K562 (cell line): ENCODE data around the gene SMOC2. TPM values are rescaled to one million over a fixed set of nuclear protein-coding genes. Genes with fewer than 3 reads are reported as not detected.

Experiments
- ATAC-seq: fragments of 200-7000 bp; cut with Tn5 transposase; 3 replicates; pipeline ENCODE4 v1.9.1; 2020; ENCODE audit warnings: moderate library complexity
- BruUV-seq: library from RNA; stranded (reverse); fragments of 400-500 nt; replicated peaks from 2 replicates; lab custom pipeline; 2021; lab: Mats Ljungman, UMichigan
- CTCF ChIA-PET: fragments of 300-600 bp; formaldehyde crosslinking; extraction: SDS; loops from one replicate; lab custom pipeline; 2021; ENCODE audit warnings: low intra/inter-chr PET ratio; lab: Yijun Ruan, JAX
- POLR2A ChIA-PET: fragments of 300-600, 350-650 bp; sonication (Branson Sonifier 250); formaldehyde crosslinking; extraction: SDS; loops from one replicate; lab custom pipeline; 2021; ENCODE audit warnings: antibody characterized with exemption, inconsistent platforms; lab: Yijun Ruan, JAX
- DNase-seq, 4 experiments: peaks; one replicate each; pipeline versions ENCODE4 v3.0.0 to v3.0.0-alpha.2; 2011 to 2018; ENCODE audit warnings: low spot score in 3 of 4, mixed read lengths in 3 of 4; ENCODE audit errors: extremely low read depth in 1 of 4
- FAIRE-seq: peaks from 2 replicates; lab custom pipeline; 2011; peaks lifted over from hg19 to GRCh38; lab: Jason Lieb, UNC
- H2AFZ ChIP-seq: 2 replicates; pipeline ENCODE4 v1.6.0; 2011; ENCODE audit warnings: low read depth, low read length, control low read depth, inconsistent platforms
- H3K27ac ChIP-seq: fragments of 200-600 bp; 3 replicates; pipeline ENCODE4 v1.8.0; 2011; ENCODE audit warnings: low read depth, mild to moderate bottlenecking, control low read depth, inconsistent platforms, low read length, moderate library complexity, mixed read lengths; ENCODE audit errors: extremely low read depth
- H3K27me3 ChIP-seq, 2 experiments: fragments of 300-600 bp in 1 of 2; 2 replicates in 1 of 2; 3 replicates in 1 of 2; pipeline versions ENCODE4 v1.6.0 to v1.8.0; 2011; ENCODE audit warnings: inconsistent platforms in 2 of 2, low read length in 2 of 2, mild to moderate bottlenecking in 1 of 2, mixed read lengths in 1 of 2, moderate library complexity in 1 of 2; ENCODE audit not compliant: control insufficient read depth in 2 of 2, insufficient read depth in 2 of 2
- H3K36me3 ChIP-seq: fragments of 300-600 bp; 3 replicates; pipeline ENCODE4 v1.8.0; 2011; ENCODE audit warnings: mild to moderate bottlenecking, low read length, inconsistent platforms; ENCODE audit not compliant: control insufficient read depth, insufficient read depth
- H3K4me1 ChIP-seq, 2 experiments: fragments of 200-600 bp in 1 of 2; replicated peaks in 1 of 2; 2 replicates in 1 of 2; 3 replicates in 1 of 2; pipeline versions ENCODE4 v1.5.1 to v1.8.0; 2011; ENCODE audit warnings: inconsistent platforms in 2 of 2, low read length in 2 of 2, mild to moderate bottlenecking in 1 of 2, mixed read lengths in 1 of 2, moderate library complexity in 1 of 2; ENCODE audit not compliant: control insufficient read depth in 2 of 2, insufficient read depth in 2 of 2
- H3K4me2 ChIP-seq: 2 replicates; pipeline ENCODE4 v1.6.1; 2011; ENCODE audit warnings: low read length, control low read depth, inconsistent platforms, mixed read lengths; ENCODE audit not compliant: insufficient read depth
- H3K4me3 ChIP-seq: fragments of 200-600 bp; sonication (generic), shearing (Covaris generic); 2 replicates; pipeline ENCODE4 v1.5.1; 2016; ENCODE audit warnings: control low read depth, inconsistent platforms
- H3K79me2 ChIP-seq: fragments of 200-600 bp; 3 replicates; pipeline ENCODE4 v1.8.0; 2011; ENCODE audit warnings: low read length, inconsistent platforms; ENCODE audit not compliant: control insufficient read depth, insufficient read depth
- H3K9ac ChIP-seq, 2 experiments: 2 replicates each; pipeline versions ENCODE4 v1.6.0 to v1.6.1; 2011; ENCODE audit warnings: low read depth in 2 of 2, low read length in 2 of 2, control low read depth in 1 of 2, inconsistent platforms in 1 of 2, mild to moderate bottlenecking in 1 of 2, mixed read lengths in 1 of 2; ENCODE audit not compliant: insufficient read depth in 1 of 2
- H3K9me1 ChIP-seq: one replicate; pipeline ENCODE4 v1.6.0; 2011; ENCODE audit warnings: inconsistent platforms, mild to moderate bottlenecking, low read length, moderate library complexity; ENCODE audit not compliant: control insufficient read depth, insufficient read depth
- H3K9me3 ChIP-seq: replicated peaks from 2 replicates; pipeline ENCODE4 v1.5.1; 2011; ENCODE audit warnings: low read depth, low read length, inconsistent platforms; ENCODE audit not compliant: control insufficient read depth, insufficient read depth
- H4K20me1 ChIP-seq: replicated peaks from 2 replicates; pipeline ENCODE4 v1.6.1; 2011; ENCODE audit warnings: low read length, inconsistent platforms, mixed read lengths; ENCODE audit not compliant: control insufficient read depth, insufficient read depth
- ARID1B ChIP-seq: fragments of 450-650 bp; IDR thresholded peaks from 2 replicates; pipeline ENCODE4 v1.6.1; 2016; ENCODE audit warnings: antibody characterized with exemption, mild to moderate bottlenecking, inconsistent platforms
- MBD2 ChIP-seq: sonication (generic); IDR thresholded peaks from 2 replicates; pipeline ENCODE4 v1.6.1; 2016; ENCODE audit warnings: low read depth, borderline replicate concordance
- MTA3 ChIP-seq: fragments of 450-650 bp; formaldehyde crosslinking; IDR thresholded peaks from 2 replicates; pipeline ENCODE4 v1.6.1; 2017; ENCODE audit warnings: mild to moderate bottlenecking, borderline replicate concordance
- POLR2AphosphoS2 ChIP-seq: IDR thresholded peaks from 2 replicates; pipeline ENCODE4 v1.6.1; 2012; ENCODE audit warnings: low read length, improper control_type of control experiment
- SAFB ChIP-seq: fragments of 200-400 bp; formaldehyde crosslinking; IDR thresholded peaks from 2 replicates; pipeline ENCODE4 v1.6.1; 2017; ENCODE audit warnings: low read depth, low read length, borderline replicate concordance
- ZNF124 ChIP-seq: sonication (generic); formaldehyde crosslinking; IDR thresholded peaks from 2 replicates; pipeline ENCODE4 v1.8.1; 2022; ENCODE audit warnings: missing genetic modification reagents
- ZNF77 ChIP-seq: fragments of 250-450 bp; sonication (Bioruptor Pico); IDR thresholded peaks from 2 replicates; pipeline ENCODE4 v1.5.0; 2020
- WGBS: fragments of 100-300 bp; shearing (Covaris generic); methylation state at CpG from one replicate; pipeline ENCODE4 v1.1.6; 2016; ENCODE audit warnings: low coverage, mixed read lengths; ENCODE audit not compliant: insufficient coverage; ENCODE audit errors: missing lambda C conversion rate; 5-methylcytosine and 5-hydroxymethylcytosine counted together
- in situ Hi-C: fragments of 300-500 bp; cut with MboI; formaldehyde crosslinking; loops from 4 replicates; pipeline ENCODE4 v1.15.0; 2018; ENCODE audit warnings: inconsistent platforms, mixed read lengths
- intact Hi-C: fragments of 100-400 bp; cut with micrococcal nuclease; formaldehyde crosslinking; loops from 2 replicates; pipeline ENCODE4 v1.14.2; 2022
- polyA plus RNA-seq, 8 experiments: library from polyadenylated mRNA; depleted of rRNA in 4 of 8; stranded (reverse) in 5 of 8; unstranded in 3 of 8; fragments of >200 nt; fragmentation: Nextera tagmentation in 2 of 8; fragmentation: Illumina TruSeq in 1 of 8; extraction: Ambion mirVana in 2 of 8; extraction: Trizol in 1 of 8; gene quantifications; 2 replicates each; pipeline versions ENCODE4 v1.2.1 to v1.2.3, GENCODE V29; 2011 to 2014; ENCODE audit warnings: inconsistent platforms in 1 of 8, missing spikeins in 1 of 8
- total RNA-seq, 7 experiments: library from RNA; depleted of rRNA in 6 of 7; stranded (reverse); fragments of >200 nt in 6 of 7; fragmentation: Illumina TruSeq in 2 of 7; extraction: Trizol in 2 of 7; gene quantifications; 2 replicates each; pipeline versions ENCODE4 v1.2.1 to v1.2.3, GENCODE V29; 2011 to 2021; ENCODE audit warnings: low replicate concordance in 1 of 7
- TF ChIP-seq, protein P1 (sequence below): fragments of 450-650 bp; IDR thresholded peaks from 2 replicates; pipeline ENCODE4 v1.6.1; 2018; ENCODE audit warnings: mild to moderate bottlenecking, low read depth; ENCODE audit not compliant: partially characterized antibody
- TF ChIP-seq, protein P2 (sequence below): sonication (generic); formaldehyde crosslinking; IDR thresholded peaks from 2 replicates; pipeline ENCODE4 v1.8.0; 2023; ENCODE audit warnings: mild to moderate bottlenecking, missing genetic modification reagents

Gene SMOC2
- total and polyA plus RNA-seq, 9 of the 15 experiments (the other 6 are each of a cell fraction or from before 2014, with no cell fraction given) = 0.45 to 2.3 (median 1.1) TPM

DNA sequence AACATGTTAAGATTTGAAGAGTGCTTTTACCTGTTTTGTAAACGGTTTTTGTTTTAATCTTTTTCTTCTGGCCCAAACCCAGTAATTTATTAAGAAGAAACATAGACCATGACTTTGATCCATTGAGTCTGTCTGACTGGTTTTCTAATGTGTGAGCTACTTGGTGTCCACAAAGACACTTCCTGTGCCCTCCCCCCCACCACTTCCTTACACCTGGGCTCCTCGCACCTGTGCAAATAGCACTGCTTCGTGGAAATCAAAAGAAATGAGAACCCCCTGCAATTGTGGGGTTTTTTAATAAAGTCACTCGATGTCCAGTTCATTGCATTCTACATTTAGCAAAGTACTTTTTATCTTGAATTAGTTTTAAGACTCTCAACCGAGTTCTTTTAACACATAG lies 65.5 kb downstream of the SMOC2 start:
- FAIRE-seq (no peak), DNase-seq (no peak), ATAC-seq (no peak)
- intact Hi-C loops (no loop called here), in situ Hi-C loops (no loop called here)
- Histone ChIP-seq H3K27me3 (peaks cover 0 to 31% of the 10 kb centered on the region in 2 experiments; a peak in 4 of 5 replicates), H4K20me1 (0 out of 2 replicates have a peak, but pooled peaks cover 2% of the 10 kb centered on the region), H3K4me2 (no peak overlapping the region), H3K9me1 (peaks cover 3% of the 10 kb centered on the region), H3K9ac (no peak overlapping the region), H3K79me2 (no peaks in the 10 kb centered on the region), H3K9me3 (no peaks in the 10 kb centered on the region), H3K4me1 (no peaks in the 10 kb centered on the region; a peak in 1 of 5 replicates), H3K4me3 (no peak overlapping the region), H3K36me3 (no peaks in the 10 kb centered on the region), H2AFZ (no peak overlapping the region), H3K27ac (no peak overlapping the region)
- 15% methylated on average over 5 of the region's 5 CpGs for WGBS
- BruUV-seq = no TSS peak
- CTCF ChIA-PET = no interaction called here
- POLR2A ChIA-PET = no interaction called here
- TF ChIP-seq, protein P1, sequence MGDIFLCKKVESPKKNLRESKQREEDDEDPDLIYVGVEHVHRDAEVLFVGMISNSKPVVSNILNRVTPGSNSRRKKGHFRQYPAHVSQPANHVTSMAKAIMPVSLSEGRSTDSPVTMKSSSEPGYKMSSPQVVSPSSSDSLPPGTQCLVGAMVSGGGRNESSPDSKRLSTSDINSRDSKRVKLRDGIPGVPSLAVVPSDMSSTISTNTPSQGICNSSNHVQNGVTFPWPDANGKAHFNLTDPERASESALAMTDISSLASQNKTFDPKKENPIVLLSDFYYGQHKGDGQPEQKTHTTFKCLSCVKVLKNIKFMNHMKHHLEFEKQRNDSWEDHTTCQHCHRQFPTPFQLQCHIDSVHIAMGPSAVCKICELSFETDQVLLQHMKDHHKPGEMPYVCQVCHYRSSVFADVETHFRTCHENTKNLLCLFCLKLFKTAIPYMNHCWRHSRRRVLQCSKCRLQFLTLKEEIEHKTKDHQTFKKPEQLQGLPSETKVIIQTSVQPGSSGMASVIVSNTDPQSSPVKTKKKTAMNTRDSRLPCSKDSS = no peak

DNA sequence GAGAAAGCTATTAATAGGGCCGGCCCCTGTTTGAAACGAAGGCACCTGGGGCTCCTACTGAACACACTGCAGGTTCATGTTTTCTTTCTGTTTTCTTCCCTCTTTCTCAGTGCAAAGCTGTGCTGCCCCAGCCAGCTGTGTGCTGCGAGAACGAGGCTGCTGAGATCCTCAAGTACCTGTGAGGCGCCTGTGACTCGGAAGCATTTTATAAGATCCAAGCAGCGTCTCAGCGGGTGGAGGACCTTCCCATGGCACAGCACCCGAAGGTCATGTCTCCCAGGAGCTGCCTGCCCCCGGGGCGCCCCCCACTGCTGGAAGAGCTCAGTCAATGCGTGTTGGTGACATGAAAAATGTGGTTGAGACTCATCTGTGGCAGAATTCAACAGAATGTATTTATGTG lies 66.3 kb downstream of the SMOC2 start:
- H3K4me2 ChIP-seq = no peak overlapping the region
- no peak for DNase-seq
- no peak overlapping the region for H2AFZ ChIP-seq
- no peaks in the 10 kb centered on the region; a peak in 1 of 5 replicates for H3K4me1 ChIP-seq
- no peak for ATAC-seq
- no peaks in the 10 kb centered on the region for H3K9me3 ChIP-seq
- no peak overlapping the region; a peak in 1 of 4 replicates for H3K9ac ChIP-seq
- no peak overlapping the region for H3K4me3 ChIP-seq
- H3K9me1 ChIP-seq = no peaks in the 10 kb centered on the region
- no peaks in the 10 kb centered on the region for H3K79me2 ChIP-seq
- BruUV-seq = no TSS peak
- FAIRE-seq = no peak
- in situ Hi-C loops (no loop called here), intact Hi-C loops (no loop called here)
- ChIA-PET CTCF (no interaction called here), POLR2A (no interaction called here)
- no peak overlapping the region for H3K27ac ChIP-seq
- H3K27me3 ChIP-seq = peaks cover 0 to 26% of the 10 kb centered on the region in 2 experiments; a peak in 4 of 5 replicates
- 0 out of 2 replicates have a peak, but pooled peaks cover 2% of the 10 kb centered on the region for H4K20me1 ChIP-seq
- 23% methylated on average over 12 of the region's 12 CpGs for WGBS
- H3K36me3 ChIP-seq = no peaks in the 10 kb centered on the region
- TF ChIP-seq MTA3 (no peak), SAFB (no peak), POLR2AphosphoS2 (no peak), ZNF124 (CRISPR knock-in tag) (no peak), MBD2 (no peak), ZNF77 (no peak), ARID1B (no peak)
- TF ChIP-seq, protein P2, sequence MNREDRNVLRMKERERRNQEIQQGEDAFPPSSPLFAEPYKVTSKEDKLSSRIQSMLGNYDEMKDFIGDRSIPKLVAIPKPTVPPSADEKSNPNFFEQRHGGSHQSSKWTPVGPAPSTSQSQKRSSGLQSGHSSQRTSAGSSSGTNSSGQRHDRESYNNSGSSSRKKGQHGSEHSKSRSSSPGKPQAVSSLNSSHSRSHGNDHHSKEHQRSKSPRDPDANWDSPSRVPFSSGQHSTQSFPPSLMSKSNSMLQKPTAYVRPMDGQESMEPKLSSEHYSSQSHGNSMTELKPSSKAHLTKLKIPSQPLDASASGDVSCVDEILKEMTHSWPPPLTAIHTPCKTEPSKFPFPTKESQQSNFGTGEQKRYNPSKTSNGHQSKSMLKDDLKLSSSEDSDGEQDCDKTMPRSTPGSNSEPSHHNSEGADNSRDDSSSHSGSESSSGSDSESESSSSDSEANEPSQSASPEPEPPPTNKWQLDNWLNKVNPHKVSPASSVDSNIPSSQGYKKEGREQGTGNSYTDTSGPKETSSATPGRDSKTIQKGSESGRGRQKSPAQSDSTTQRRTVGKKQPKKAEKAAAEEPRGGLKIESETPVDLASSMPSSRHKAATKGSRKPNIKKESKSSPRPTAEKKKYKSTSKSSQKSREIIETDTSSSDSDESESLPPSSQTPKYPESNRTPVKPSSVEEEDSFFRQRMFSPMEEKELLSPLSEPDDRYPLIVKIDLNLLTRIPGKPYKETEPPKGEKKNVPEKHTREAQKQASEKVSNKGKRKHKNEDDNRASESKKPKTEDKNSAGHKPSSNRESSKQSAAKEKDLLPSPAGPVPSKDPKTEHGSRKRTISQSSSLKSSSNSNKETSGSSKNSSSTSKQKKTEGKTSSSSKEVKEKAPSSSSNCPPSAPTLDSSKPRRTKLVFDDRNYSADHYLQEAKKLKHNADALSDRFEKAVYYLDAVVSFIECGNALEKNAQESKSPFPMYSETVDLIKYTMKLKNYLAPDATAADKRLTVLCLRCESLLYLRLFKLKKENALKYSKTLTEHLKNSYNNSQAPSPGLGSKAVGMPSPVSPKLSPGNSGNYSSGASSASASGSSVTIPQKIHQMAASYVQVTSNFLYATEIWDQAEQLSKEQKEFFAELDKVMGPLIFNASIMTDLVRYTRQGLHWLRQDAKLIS = no peak
